GM19467 (cell line): ENCODE results near the gene TTLL11.

Source experiments
- ATAC-seq: cut with Tn5 transposase; IDR thresholded peaks from one replicate; pipeline ENCODE4 v1.9.1; 2021; ENCODE audit warnings: mild to moderate bottlenecking, moderate library complexity; ENCODE audit not compliant: unreplicated experiment

Gene TTLL11, protein sequence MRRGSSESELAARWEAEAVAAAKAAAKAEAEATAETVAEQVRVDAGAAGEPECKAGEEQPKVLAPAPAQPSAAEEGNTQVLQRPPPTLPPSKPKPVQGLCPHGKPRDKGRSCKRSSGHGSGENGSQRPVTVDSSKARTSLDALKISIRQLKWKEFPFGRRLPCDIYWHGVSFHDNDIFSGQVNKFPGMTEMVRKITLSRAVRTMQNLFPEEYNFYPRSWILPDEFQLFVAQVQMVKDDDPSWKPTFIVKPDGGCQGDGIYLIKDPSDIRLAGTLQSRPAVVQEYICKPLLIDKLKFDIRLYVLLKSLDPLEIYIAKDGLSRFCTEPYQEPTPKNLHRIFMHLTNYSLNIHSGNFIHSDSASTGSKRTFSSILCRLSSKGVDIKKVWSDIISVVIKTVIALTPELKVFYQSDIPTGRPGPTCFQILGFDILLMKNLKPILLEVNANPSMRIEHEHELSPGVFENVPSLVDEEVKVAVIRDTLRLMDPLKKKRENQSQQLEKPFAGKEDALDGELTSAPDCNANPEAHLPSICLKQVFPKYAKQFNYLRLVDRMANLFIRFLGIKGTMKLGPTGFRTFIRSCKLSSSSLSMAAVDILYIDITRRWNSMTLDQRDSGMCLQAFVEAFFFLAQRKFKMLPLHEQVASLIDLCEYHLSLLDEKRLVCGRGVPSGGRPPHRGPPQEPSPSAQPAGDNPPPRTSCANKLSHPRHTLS

DNA sequence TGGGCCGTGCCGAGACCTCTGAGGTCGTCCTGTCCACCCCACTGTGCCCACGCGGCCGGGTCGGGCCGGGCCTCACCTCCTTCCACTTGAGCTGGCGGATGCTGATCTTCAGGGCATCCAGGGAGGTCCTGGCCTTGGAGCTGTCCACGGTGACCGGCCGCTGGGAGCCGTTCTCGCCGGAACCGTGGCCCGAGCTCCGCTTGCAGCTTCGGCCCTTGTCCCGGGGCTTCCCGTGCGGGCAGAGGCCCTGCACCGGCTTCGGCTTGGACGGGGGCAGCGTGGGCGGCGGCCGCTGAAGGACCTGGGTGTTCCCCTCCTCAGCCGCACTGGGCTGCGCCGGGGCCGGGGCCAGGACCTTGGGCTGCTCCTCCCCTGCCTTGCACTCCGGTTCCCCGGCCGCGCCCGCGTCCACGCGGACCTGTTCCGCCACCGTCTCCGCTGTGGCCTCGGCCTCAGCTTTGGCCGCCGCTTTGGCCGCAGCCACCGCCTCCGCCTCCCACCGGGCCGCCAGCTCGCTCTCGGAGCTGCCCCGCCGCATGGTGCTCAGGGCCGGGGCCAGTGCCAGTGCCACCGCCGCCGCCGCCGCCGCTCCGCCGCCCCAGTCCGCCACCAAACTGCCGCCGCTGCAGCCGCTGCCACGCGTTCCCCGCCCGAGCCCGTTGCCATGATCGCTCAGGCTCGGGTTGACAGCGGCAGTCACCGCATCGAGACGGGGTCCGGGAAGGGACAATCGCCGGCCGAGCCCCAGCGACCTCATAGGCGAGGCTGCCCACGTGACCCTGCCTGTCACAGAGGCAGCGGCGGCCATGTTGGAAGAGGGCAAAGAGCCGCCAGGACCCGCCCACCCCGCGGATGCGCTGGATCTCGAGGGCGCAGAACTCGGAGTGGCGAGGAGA lies at the start of gene TTLL11:
Gene TTLL11 (minus strand): TSS at position 698 of the 896 bp plus-strand sequence. CDS start 160 bp downstream, at position 538.
- peak; percentile 85 for ATAC-seq

DNA sequence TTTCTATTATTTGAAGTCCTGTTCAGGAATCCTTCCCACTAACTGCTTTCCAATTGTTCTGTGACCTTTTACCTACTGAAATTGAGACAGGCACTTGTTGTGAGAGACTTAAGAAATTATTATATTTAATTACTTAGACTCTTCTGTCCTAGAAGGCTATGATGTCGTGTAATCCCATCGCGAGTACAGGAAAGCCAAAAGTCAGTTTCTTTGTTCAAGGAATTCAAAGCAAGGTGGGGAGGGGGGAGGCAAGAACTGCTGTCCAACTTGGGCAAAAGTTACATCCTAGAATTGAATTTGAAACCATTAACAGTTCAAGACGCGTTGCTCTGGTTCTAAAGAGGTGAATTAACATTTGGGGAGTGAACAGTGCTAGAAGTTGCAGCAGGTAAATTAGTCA lies 48.6 kb upstream of the TTLL11 start:
- ATAC-seq: no peak

DNA sequence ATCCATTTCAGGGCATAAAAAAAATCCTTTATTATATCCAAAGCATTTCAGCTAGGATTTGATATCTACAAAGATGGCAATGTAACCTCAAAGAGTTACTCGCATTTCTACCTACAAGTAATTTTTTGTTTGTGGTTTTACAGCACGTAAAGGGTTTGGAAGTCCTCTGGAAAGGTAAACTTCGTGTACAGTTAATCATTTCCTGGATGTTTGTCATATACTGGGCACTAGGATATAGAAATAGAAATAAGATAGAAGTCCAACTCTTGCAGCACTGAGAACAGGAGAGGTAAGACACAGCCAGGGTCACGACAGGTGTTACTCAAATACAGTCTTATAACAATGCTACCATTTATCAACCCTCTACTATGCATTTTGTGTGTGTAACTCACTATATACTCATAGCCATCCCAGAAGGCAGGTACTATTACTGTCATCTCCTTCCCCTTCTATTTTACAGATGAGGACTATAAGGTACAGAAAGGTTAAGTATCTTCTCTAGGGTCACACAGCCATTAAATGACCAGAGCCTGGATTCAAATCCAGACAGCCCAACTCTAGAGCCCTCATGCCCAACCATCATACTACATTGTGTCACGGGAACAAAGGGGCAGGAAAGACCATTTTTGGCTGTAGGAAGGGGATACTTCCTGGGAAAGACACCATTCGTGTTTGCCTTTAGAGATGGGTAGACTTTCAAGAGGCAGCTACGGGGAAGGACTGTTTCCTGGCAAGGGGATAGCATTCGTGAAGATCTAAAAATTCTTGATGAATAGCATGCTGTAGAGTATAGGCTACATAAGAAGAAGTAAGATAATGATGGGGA lies 47.5 kb upstream of the TTLL11 start:
- no peak for ATAC-seq

DNA sequence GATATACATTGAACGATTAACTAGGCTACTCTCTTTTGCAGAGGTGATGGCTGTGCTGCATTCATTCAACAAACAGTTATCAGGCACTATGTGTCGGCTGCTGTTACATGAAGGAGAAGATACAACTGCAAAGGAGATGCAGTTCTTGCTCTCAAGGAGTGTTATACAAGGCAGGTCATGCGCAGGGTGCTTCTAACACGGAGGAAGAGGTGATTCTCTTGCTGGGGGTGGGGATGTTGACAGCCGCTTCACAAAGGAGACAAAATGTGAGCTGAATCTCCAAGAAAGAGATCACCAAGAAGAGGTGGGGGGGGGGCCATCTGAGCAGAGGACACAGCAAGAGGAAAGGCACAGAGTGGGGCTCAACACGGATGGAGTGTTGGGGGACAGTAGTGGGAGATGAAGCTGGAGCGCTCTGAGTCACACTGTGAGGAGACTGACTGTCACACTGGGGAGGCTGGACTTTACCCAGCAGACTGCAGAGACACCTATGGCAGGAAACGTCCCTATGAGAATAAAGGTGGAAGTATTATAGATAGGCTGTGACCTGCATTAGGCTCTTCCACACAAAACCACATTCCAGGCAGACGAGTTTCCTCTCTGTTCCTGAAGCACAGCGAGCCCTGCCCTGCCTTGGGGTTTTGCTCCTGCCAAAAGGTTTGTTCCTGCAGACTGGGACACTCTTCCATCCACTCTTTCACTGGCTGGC lies 45.6 kb upstream of the TTLL11 start:
- ATAC-seq: no peak

DNA sequence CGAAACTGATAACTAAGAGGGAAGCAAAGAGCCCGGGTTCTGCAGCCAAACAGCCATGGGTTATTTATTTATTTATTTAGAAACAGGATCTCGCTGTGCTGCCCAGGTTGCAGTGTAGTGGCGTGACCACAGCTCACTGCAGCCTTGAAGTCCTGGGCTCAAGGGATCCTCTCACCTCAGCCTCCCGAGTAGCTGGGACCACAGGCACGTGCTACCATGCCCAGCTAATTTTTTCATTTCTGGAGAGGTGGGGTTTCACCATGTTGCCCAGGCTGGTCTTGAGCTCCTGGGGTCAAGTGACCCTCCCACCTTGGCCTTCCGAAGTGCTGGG lies 42.4 kb upstream of the TTLL11 start:
- ATAC-seq: no peak

DNA sequence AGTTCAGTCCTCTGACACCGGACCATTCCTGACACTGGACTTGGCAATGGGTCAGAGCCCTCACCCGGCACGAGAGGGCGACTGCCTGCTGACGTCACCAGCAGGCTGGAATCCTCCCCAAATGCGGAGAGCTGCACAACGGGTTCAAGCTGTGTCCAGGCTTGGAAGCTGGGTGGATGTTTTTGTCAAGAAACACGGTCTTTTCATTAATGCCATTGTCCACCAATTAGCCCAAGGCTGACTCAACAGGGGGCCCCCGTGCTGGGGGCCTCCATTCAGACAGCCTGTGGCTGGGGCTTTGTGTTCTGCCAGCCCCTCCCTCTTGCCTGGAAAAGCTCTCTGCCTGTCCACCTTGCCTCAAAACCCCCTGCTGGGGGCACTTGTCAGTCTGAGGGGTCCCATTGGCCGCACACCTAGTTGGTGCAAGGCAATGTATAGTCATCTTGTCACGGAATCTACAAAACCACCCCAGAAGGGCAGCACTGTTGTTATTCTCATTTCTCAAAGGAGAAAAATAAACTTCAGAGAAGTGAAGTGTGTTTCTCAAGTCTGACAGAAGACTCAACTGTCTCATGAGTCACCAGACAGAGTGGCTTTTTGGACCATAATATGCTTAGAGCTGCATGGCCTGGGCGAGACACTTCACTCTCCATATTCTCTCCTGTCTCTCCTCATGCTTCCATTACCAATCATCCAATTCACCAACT lies 41.9 kb upstream of the TTLL11 start:
- no peak for ATAC-seq

DNA sequence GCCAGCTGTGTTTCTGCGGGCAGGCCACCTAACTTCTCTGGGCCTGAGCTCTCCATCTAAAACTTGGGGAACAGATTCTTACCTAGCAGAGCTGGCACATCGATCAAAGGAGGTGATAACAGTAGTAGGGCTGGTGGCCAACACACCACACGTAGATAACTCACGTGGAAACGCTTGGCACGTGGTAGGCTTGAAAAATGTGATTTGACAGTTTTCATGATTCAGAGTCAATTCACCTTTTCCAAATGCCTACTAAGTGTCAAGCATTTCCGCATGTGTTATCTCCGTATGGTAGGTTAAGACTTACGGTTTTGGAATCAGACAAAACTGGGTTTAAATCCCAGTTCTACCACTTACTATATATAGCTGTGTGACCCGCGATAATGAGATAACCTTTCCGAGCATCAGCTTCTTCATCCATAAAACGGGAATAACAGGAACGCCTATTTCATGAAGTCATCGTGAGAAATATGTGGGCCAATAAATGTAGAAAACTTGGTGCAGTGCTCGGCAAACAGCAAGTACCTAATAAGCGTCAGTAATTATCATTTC lies 41.0 kb upstream of the TTLL11 start:
- ATAC-seq: no peak

DNA sequence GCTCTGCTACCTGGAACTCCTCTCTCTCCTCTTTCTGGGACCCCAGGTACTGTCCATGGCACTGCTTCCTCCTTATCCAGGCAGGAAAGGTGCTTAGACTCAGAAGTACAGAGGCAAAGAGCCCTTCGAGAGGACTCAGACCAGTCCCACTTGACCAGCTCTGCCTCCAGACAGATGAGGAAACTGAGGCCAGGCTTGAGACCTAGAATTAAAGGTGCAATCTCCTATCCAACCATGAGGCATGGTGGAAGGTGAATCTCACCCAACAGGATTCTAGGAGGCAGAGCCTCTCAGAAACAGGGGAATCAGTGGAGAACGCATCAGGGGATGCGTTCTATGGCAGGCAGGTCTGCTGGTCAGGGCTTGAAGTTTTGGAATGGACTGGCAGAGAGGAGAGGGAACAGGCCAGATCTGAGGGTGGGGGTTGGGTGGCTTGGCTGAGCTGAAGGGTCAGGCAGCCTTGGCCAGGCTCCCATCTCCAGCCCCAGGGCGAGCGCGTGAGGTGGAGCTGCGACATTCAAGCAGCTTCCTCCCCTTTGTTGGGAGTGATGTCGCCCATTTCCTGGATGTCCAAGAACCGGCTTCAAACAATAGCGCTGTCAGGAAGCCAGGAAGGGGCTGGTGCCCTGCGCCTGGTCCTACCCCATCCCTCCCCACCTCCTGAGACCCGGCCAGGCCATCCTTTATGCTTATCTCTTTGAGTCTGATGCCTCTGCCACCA lies 40.3 kb upstream of the TTLL11 start:
- no peak for ATAC-seq

DNA sequence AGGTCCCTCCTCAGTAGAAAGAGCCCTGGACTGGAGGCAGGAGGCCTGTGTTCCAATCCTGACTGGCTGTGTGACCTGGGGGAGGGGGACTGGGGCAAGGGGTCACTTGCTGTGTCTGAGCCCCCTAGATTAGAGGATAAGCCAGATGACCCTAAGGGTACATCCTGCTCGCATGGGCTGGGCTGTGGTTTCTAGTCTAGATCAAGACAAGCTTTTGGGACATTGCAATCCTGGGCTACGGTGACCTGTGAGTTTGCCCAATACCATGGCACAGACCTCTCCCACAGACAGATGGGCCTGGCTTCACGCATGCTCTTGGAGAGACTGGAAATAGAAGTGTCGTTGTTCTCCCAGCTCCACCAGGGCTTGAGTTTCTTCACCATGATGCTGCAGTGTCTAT lies 39.4 kb upstream of the TTLL11 start:
- no peak for ATAC-seq

DNA sequence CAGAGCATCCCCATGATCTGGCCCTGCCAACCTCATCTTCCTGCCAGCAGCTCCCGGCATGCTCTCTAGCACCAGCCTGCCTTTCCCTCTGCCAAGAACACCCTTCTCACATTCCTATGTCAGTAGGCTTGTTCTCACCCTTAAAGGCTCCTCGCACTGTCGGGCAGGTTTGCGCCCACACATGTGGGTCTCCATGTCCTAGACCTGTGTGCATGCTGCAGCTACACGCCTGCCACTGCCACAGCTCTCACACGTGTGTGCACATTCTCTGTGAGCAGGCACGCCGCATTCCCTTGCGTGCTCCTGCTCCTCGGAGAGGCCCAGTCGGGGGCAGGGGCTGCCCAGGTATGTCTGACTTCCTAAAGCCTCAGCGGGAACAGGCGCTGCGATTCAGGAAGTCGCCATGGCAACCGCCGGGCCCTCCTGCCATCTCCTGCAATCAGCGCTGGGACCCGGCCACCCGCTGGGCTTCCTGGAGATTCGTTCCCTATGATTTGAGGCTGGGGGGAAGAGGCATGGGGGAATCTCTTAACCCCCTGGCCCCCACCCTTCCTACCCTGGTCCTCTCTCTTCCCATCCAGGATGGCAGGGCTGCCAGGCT lies 38.4 kb upstream of the TTLL11 start:
- no peak for ATAC-seq

DNA sequence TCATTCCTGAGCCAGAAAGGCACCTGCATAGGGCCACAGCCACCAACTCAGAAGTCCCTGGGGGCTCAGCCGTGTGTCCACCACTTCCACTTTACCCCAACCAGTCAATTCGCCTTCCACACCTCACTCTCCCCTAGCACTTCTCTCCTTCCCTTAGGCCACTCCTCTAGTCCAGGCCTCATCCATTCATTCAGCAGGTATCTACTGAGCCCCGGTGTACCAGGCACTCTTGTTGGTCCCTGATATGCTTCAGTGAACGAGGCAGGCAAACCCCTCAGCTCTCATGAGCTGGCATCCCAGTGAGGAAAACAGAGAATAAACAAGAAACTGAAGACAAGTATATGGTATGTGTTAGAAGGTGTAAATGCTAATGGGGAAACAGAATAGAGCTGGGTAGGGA lies 37.7 kb upstream of the TTLL11 start:
- ATAC-seq: no peak

DNA sequence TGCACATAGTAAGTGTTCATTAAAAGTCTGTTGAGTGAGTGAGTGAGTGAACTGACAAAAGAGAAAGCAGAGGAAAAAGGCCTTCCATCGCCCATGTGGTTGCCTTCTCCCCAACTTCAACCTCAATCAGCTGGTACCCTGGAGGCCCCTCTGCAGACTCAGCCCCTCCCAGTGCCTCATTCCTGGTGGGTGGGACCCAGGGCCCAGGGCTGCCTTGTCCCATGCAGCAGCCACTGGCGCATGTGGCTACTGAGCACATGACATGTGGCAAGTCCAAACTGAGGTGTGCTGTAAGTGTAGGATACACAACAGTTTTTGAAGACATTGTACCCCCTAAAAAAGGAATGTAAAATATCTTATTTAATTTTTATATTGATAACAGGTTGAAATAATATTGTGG lies 36.9 kb upstream of the TTLL11 start:
- no peak for ATAC-seq

DNA sequence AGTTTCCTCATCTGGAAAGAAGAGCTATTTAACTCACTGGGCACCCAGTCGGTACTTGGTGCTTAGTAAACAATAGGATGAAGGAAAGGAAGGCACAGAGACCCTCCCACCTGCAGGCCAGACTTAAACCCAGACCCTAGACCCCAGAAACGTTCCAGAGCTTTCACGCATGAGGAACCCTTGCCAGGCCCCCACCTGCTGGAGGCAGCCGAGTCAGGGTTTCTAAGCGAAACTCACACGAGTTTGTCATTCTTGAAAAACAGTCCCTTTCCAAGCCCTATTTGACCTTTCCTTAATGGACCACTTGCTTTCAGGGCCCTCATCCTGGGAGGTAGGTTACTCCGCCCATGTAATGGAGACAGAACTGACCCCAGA lies 35.8 kb upstream of the TTLL11 start:
- ATAC-seq: no peak

DNA sequence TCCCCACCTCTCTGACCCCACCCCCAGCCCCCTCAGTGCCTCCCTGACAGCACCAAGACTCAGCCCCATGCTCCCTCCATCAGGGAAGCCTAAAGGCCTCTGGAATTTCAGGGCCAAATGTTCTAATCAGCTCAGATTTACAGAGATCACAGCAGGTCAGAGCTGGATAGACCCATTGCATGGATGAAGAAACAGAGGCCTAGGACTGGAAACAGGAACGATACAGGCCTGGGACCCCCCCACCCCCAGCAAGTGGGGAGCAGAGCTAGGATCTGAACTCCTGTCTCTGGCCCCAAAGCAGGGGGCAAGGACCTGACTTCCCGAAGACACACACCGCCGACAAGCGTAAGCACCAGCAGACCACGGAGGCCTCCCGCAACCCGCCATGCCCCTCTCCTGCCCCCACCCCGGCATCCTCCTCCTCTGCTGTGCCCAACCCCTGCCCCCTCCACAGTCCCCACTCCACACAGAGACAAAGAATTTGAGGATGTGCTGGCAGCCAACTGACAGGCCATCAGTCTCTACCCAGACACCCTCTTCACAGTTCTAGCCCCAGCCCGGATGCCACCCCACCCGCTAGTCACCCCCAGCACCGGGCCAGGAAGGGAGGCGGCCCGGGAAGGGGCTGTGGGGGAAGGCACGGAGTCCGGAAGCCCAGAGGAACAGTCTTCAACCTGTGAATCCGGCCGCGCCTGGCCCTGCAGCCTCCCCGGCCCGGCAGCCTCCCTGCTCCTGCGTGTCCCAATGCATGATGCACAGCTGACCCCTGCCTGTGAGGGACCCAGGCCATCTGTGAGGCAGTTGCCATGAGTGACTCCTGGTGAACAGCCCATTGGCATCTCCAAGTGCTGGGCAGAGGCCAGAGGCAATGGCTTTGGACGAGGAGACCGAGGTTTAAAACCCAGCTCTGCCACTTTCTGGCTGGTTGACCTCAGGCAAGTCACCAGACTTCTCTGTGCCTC lies 35.2 kb upstream of the TTLL11 start:
- no peak for ATAC-seq

DNA sequence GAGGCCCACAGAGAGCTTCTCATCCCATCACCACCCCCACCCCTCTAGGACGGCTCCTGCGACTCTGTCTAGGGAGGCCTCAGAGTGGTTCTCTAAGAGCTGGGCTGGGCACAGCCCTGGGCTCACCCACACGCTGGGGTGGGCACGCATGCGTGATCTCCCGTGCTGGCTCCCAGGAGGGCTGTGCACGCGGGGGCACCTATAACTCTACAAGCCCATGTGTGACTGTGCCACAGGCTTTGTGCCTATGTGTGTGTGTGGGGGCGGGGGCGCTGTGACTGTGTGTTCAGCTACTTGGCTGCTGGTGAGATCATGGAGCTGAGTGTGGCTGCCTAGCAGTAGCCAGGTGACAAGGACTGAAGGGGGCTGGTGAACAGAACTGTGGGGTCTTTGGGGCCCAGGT lies 34.3 kb upstream of the TTLL11 start:
- no peak for ATAC-seq

DNA sequence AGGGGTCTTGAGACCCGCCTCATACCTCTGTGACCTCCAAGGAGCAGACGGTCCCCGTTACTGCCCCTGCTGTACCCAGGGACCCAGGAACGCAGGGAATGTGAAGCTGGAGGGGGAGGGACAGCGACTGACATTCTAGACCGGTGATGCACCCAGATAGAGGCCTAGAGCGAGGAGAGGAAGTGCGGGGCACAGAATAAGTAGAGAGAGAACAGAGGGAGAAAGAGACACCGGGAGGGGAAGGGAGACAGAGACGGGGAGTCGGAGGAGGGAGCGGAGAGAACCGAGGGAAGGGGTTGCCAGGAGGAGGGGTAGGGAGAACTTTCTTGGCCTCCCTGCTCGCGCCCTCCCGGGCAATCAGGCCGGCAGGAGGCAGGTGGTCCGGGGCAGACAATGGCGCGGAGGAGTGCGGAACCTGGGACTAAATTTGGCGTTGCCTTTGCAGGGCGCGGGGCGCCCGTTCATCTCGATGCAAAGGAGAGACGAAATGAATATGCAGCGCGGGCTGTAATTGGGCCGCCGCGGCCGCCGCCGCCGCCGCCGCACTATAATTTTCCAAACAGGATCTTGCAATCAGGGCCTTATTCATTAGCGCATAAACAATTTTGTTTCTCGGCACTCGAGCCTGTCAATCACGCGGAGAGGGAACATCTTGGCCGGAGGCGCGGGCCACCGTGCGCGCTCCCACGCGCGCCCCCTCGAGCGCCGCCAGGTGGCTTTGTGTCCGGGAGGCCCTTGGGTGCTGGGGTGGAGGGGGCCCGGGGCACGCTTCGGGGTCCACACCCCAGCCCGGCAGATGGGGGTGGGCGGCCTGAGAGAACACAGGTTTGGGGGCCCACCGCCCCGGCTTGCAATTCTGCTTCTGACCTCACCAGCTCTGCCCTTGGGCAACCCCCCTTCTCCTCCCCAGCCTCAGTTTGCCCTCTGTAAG lies 33.5 kb upstream of the TTLL11 start:
- no peak for ATAC-seq
